ENCODE data around the gene SYTL3.

Gene SYTL3

GRCh38 chr6:158804207-158804606 lies 154.4 kb downstream of the SYTL3 start:
- no peak for DNase-seq

- no peak for DNase-seq
Observed at GRCh38 chr6:158805698-158806377, 156.0 kb downstream of the SYTL3 start.

- no peak for DNase-seq
Observed at GRCh38 chr6:158807515-158808441, 157.9 kb downstream of the SYTL3 start.

- DNase-seq: no peak
Observed at GRCh38 chr6:158808442-158808833, 158.6 kb downstream of the SYTL3 start.

GRCh38 chr6:158808941-158809678 lies 159.3 kb downstream of the SYTL3 start:
- no peak for DNase-seq

GRCh38 chr6:158810155-158811095 lies 160.6 kb downstream of the SYTL3 start:
- DNase-seq: no peak

- no peak for DNase-seq
Observed at GRCh38 chr6:158812611-158813010, 162.8 kb downstream of the SYTL3 start.

GRCh38 chr6:158813032-158813431 lies 163.2 kb downstream of the SYTL3 start:
- DNase-seq: no peak

Measured in NCI-H510A (cell line).